ENCODE measurements around the gene TGM3. TPM values are rescaled to one million over a fixed set of nuclear protein-coding genes. Genes with fewer than 3 reads are reported as not detected.

Gene TGM3
- total and polyA plus RNA-seq, 2 donors (not counting 1 experiment from before 2014, with no cell fraction given): under 0.01 TPM; not detected in 1

GRCh38 chr20:2254333-2254732, 41.5 kb upstream of the TGM3 start:
- H3K27ac ChIP-seq (ENCODE audit: insufficient read depth, low read length): no peak overlapping the region
- TF ChIP-seq CTCF (conservative IDR thresholded peaks at IDR 0.05 in 1 of 2, IDR thresholded peaks at IDR 0.05 in 1 of 2; ENCODE audit: low read depth in 1 of 2, low read length in 2 of 2) (no peak), EZH2 (IDR thresholded peaks at IDR 0.05; ENCODE audit: low read length, missing control alignments) (no peak)
- no peak for DNase-seq (ENCODE audit: low read depth in 2 of 2)

GRCh38 chr20:2255926-2256531, 39.8 kb upstream of the TGM3 start:
- no peaks in the 10 kb centered on the region for H3K9me3 ChIP-seq (ENCODE audit: control insufficient read depth, insufficient read depth, low read depth, low read length)
- no peaks in the 10 kb centered on the region for H3K36me3 ChIP-seq (ENCODE audit: control insufficient read depth, insufficient read depth, low read length)
- H3K4me2 ChIP-seq (ENCODE audit: extremely low read depth, insufficient read depth, low read length): no peak overlapping the region
- DNase-seq (ENCODE audit: low read depth in 2 of 2): no peak
- no peak overlapping the region for H3K4me3 ChIP-seq (replicated peaks in 1 of 4; ENCODE audit: control extremely low read depth in 1 of 4, insufficient read depth in 1 of 4, low read depth in 3 of 4, low read length in 4 of 4)
- no peaks in the 10 kb centered on the region for H4K20me1 ChIP-seq (ENCODE audit: control insufficient read depth, extremely low read depth, insufficient read depth, low read length)
- no peak overlapping the region for H2AFZ ChIP-seq (ENCODE audit: low read length)
- no peak for TF ChIP-seq CTCF (conservative IDR thresholded peaks at IDR 0.05 in 1 of 2, IDR thresholded peaks at IDR 0.05 in 1 of 2; ENCODE audit: low read depth in 1 of 2, low read length in 2 of 2)
- TF ChIP-seq EZH2 (IDR thresholded peaks at IDR 0.05; ENCODE audit: low read length, missing control alignments): no peak
- H3K27me3 ChIP-seq (ENCODE audit: control insufficient read depth, insufficient read depth, low read length): no peaks in the 10 kb centered on the region
- no peaks in the 10 kb centered on the region for H3K4me1 ChIP-seq (ENCODE audit: control insufficient read depth, extremely low read depth, insufficient read depth, low read length)
- no peaks in the 10 kb centered on the region for H3K79me2 ChIP-seq (ENCODE audit: control insufficient read depth, insufficient read depth, low read length)
- H3K9ac ChIP-seq (ENCODE audit: insufficient read depth, low read length): no peak overlapping the region
- no peak overlapping the region for H3K27ac ChIP-seq (ENCODE audit: insufficient read depth, low read length)

More at GRCh38 chr20:2254333-2254732, 41.5 kb upstream of the TGM3 start:
- no peak overlapping the region for H2AFZ ChIP-seq (ENCODE audit: low read length)
- no peak overlapping the region for H3K4me3 ChIP-seq (replicated peaks in 1 of 4; ENCODE audit: control extremely low read depth in 1 of 4, insufficient read depth in 1 of 4, low read depth in 3 of 4, low read length in 4 of 4)
- H3K36me3 ChIP-seq (ENCODE audit: control insufficient read depth, insufficient read depth, low read length): no peaks in the 10 kb centered on the region
- no peak overlapping the region for H3K4me2 ChIP-seq (ENCODE audit: extremely low read depth, insufficient read depth, low read length)
- H3K9me3 ChIP-seq (ENCODE audit: control insufficient read depth, insufficient read depth, low read depth, low read length): no peaks in the 10 kb centered on the region
- no peaks in the 10 kb centered on the region for H3K4me1 ChIP-seq (ENCODE audit: control insufficient read depth, extremely low read depth, insufficient read depth, low read length)
- no peaks in the 10 kb centered on the region for H4K20me1 ChIP-seq (ENCODE audit: control insufficient read depth, extremely low read depth, insufficient read depth, low read length)
- no peaks in the 10 kb centered on the region for H3K27me3 ChIP-seq (ENCODE audit: control insufficient read depth, insufficient read depth, low read length)
- H3K79me2 ChIP-seq (ENCODE audit: control insufficient read depth, insufficient read depth, low read length): no peaks in the 10 kb centered on the region
- H3K9ac ChIP-seq (ENCODE audit: insufficient read depth, low read length): no peak overlapping the region

- TF ChIP-seq EZH2 (IDR thresholded peaks at IDR 0.05; ENCODE audit: low read length, missing control alignments) (no peak), CTCF (conservative IDR thresholded peaks at IDR 0.05 in 1 of 2, IDR thresholded peaks at IDR 0.05 in 1 of 2; ENCODE audit: low read depth in 1 of 2, low read length in 2 of 2) (no peak)
- Histone ChIP-seq H3K4me2 (ENCODE audit: extremely low read depth, insufficient read depth, low read length) (no peak overlapping the region), H3K36me3 (ENCODE audit: control insufficient read depth, insufficient read depth, low read length) (no peaks in the 10 kb centered on the region), H3K4me3 (replicated peaks in 1 of 4; ENCODE audit: control extremely low read depth in 1 of 4, insufficient read depth in 1 of 4, low read depth in 3 of 4, low read length in 4 of 4) (no peak overlapping the region), H3K27me3 (ENCODE audit: control insufficient read depth, insufficient read depth, low read length) (no peaks in the 10 kb centered on the region), H3K27ac (ENCODE audit: insufficient read depth, low read length) (no peak overlapping the region), H3K9me3 (ENCODE audit: control insufficient read depth, insufficient read depth, low read depth, low read length) (no peaks in the 10 kb centered on the region), H3K4me1 (ENCODE audit: control insufficient read depth, extremely low read depth, insufficient read depth, low read length) (no peaks in the 10 kb centered on the region), H2AFZ (ENCODE audit: low read length) (no peak overlapping the region), H3K79me2 (ENCODE audit: control insufficient read depth, insufficient read depth, low read length) (no peaks in the 10 kb centered on the region), H4K20me1 (ENCODE audit: control insufficient read depth, extremely low read depth, insufficient read depth, low read length) (no peaks in the 10 kb centered on the region), H3K9ac (ENCODE audit: insufficient read depth, low read length) (no peak overlapping the region)
- DNase-seq (ENCODE audit: low read depth in 2 of 2): no peak
Measured at GRCh38 chr20:2259731-2260130, 36.1 kb upstream of the TGM3 start.
